HG03457 (cell line): Measurements from ENCODE around the gene ATP5F1E.
"Not testable (repeated sequence)": the region's sequence is repeated elsewhere in the genome, so short reads cannot be mapped to it uniquely, and the experiment has no call there.

Experiments
- ATAC-seq: cut with Tn5 transposase; IDR thresholded peaks from one replicate; pipeline ENCODE4 v1.9.1; 2021; ENCODE audit warnings: moderate number of reproducible peaks; ENCODE audit not compliant: unreplicated experiment

Gene ATP5F1E

GRCh38 chr20:58992911-58993310, 39.2 kb downstream of the ATP5F1E start:
- ATAC-seq: no peak

- ATAC-seq: no peak
Observed at GRCh38 chr20:58991715-58992114, 40.4 kb downstream of the ATP5F1E start.

- ATAC-seq: no peak
Observed at GRCh38 chr20:58990651-58991445, 41.3 kb downstream of the ATP5F1E start.

GRCh38 chr20:58989196-58989595, 42.9 kb downstream of the ATP5F1E start:
- ATAC-seq: no peak

- no peak for ATAC-seq
Observed at GRCh38 chr20:58988565-58988882, 43.6 kb downstream of the ATP5F1E start.

GRCh38 chr20:58987790-58988564, 44.2 kb downstream of the ATP5F1E start:
- no peak for ATAC-seq

- ATAC-seq: no peak
Observed at GRCh38 chr20:58986968-58987517, 45.1 kb downstream of the ATP5F1E start.

- no peak for ATAC-seq
Observed at GRCh38 chr20:58986286-58986967, 45.7 kb downstream of the ATP5F1E start.

GRCh38 chr20:58985656-58986055, 46.5 kb downstream of the ATP5F1E start:
- no peak for ATAC-seq

- ATAC-seq: no peak
Observed at GRCh38 chr20:58984691-58985090, 47.4 kb downstream of the ATP5F1E start.

- ATAC-seq: not testable (repeated sequence)
Observed at GRCh38 chr20:58983115-58983468, 49.0 kb downstream of the ATP5F1E start.

GRCh38 chr20:58982406-58983114, 49.6 kb downstream of the ATP5F1E start:
- no peak for ATAC-seq

- no peak for ATAC-seq
Observed at GRCh38 chr20:58981628-58982364, 50.3 kb downstream of the ATP5F1E start.

- ATAC-seq: peak; percentile 54
Observed at GRCh38 chr20:58980711-58981627, 51.2 kb downstream of the ATP5F1E start, which contains the start of gene NELFCD. NELFCD (plus strand) TSS chr20:58981256; CDS start chr20:58981310, 54 bp downstream.

GRCh38 chr20:58978351-58979190, 53.6 kb downstream of the ATP5F1E start:
- ATAC-seq: no peak

- ATAC-seq: no peak
Observed at GRCh38 chr20:58976061-58976730, 55.9 kb downstream of the ATP5F1E start.
